ENCODE measurements around the gene TBCD.
"Not testable (repeated sequence)": the region's sequence is repeated elsewhere in the genome, so short reads cannot be mapped to it uniquely, and the experiment has no call there.

The TBCD gene

GRCh38 chr17:82734987-82735866, 16.6 kb upstream of the TBCD start, which contains the start of gene FN3K:
FN3K (plus strand) TSS chr17:82735615; CDS start chr17:82735637, 22 bp downstream.
- no peak within 1 kb of the TSS for H3K27ac ChIP-seq (ENCODE audit: low read depth, low read length)
- H2AFZ ChIP-seq (ENCODE audit: low read length, unreplicated experiment), result peak within 1 kb of the TSS; percentile 53
- H3K36me3 ChIP-seq (ENCODE audit: insufficient read depth, low read length), result peaks cover 17% of the 10 kb centered on the region
- H3K4me3 ChIP-seq (ENCODE audit: low read depth, low read length), result peak within 1 kb of the TSS; percentile 76
- H3K79me2 ChIP-seq (ENCODE audit: control insufficient read depth, insufficient read depth, low read length, unreplicated experiment), result no peaks in the 10 kb centered on the region
- H3K27me3 ChIP-seq (ENCODE audit: insufficient read depth, low read length), result no peaks in the 10 kb centered on the region
- no peaks in the 10 kb centered on the region for H3K4me1 ChIP-seq (ENCODE audit: control insufficient read depth, insufficient read depth, low read length, unreplicated experiment)

DNA sequence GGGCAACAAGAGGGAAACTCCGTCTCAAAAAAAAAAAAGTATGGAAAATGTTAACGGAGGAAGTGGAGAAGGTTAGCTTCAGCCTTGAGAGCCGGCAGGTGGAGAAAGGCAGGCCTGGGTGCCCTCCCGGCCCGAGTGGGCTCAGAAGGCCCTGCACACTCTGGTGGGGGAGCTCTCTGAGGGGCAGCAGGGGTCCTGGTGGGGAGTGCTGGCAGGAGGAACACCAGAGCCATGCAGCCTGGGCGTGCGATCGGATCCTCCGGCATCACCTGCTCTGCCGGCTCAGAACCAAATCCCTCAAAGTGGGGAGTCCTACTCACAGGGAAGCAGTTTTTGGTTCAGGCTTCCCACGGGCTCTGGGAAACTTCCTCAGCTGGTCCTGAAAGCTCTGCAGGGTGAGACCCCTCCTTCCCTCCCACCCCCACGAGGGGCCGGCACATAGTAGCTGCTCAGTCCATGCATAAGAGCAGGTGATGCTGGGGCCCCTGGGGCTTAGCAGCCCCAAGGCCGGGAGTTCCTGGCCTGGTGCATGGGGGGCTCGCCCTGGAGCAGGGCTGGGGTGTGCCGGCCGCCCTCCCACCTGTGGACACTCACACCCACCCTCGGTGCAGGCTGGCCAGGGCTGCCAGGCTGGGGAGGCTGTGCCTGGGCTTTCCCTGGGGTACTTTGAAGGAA, 15.2 kb upstream of the TBCD start:
- Histone ChIP-seq H3K4me3 (ENCODE audit: low read depth, low read length) (no peak overlapping the region; the same call in 1 of the 2 replicates), H3K79me2 (ENCODE audit: control insufficient read depth, insufficient read depth, low read length, unreplicated experiment) (no peaks in the 10 kb centered on the region), H3K27me3 (ENCODE audit: insufficient read depth, low read length) (no peaks in the 10 kb centered on the region), H3K36me3 (ENCODE audit: insufficient read depth, low read length) (peaks cover 25% of the 10 kb centered on the region), H3K4me1 (ENCODE audit: control insufficient read depth, insufficient read depth, low read length, unreplicated experiment) (no peaks in the 10 kb centered on the region), H2AFZ (ENCODE audit: low read length, unreplicated experiment) (no peak overlapping the region), H3K27ac (ENCODE audit: low read depth, low read length) (no peak overlapping the region)

DNA sequence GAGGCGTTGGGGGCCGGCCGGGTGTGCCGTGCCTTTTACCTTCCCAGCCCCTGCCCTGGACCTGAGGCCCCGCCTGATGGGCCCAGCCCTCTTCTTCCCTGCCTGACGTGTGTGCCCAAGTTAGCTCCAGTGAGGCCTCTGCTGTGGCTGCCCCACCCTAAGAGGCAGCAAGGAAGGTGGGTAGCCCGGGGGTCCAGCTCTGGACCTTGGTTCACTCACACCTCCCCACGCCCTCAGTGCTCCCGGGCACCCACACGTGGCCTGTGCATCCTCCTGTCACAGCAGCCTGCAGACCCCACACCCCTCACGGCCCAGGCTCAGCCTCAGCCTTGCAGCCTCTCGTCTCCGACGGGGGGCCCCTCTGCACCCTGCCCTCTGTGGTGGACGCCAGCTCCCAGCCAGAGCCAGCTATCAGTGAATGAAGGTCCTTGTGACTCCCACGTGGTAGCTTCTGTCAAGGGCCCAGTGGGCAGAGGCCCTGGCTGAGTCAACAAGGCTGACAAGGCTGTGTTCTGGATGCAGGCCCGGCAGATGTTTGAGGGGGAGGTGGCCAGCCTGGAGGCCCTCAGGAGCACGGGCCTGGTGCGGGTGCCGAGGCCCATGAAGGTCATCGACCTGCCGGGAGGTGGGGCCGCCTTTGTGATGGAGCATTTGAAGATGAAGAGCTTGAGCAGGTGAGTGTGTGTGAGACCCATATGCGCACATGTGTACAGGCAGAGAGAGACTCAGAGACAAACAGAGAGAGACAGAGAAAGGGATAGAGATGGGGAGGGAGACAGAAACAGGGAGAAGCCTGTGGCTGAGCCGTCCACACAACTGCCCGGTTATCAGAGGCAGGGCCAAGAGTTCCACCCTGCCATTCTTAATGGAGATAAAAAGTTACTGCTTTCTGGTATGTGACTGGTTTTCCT, 13.6 kb upstream of the TBCD start:
- H3K79me2 ChIP-seq (ENCODE audit: control insufficient read depth, insufficient read depth, low read length, unreplicated experiment), result no peaks in the 10 kb centered on the region
- no peak overlapping the region for H3K4me3 ChIP-seq (ENCODE audit: low read depth, low read length)
- H2AFZ ChIP-seq (ENCODE audit: low read length, unreplicated experiment), result no peak overlapping the region
- H3K27me3 ChIP-seq (ENCODE audit: insufficient read depth, low read length), result no peaks in the 10 kb centered on the region
- no peaks in the 10 kb centered on the region for H3K4me1 ChIP-seq (ENCODE audit: control insufficient read depth, insufficient read depth, low read length, unreplicated experiment)
- H3K36me3 ChIP-seq (ENCODE audit: insufficient read depth, low read length), result peaks cover 21% of the 10 kb centered on the region
- no peak overlapping the region for H3K27ac ChIP-seq (ENCODE audit: low read depth, low read length)

DNA sequence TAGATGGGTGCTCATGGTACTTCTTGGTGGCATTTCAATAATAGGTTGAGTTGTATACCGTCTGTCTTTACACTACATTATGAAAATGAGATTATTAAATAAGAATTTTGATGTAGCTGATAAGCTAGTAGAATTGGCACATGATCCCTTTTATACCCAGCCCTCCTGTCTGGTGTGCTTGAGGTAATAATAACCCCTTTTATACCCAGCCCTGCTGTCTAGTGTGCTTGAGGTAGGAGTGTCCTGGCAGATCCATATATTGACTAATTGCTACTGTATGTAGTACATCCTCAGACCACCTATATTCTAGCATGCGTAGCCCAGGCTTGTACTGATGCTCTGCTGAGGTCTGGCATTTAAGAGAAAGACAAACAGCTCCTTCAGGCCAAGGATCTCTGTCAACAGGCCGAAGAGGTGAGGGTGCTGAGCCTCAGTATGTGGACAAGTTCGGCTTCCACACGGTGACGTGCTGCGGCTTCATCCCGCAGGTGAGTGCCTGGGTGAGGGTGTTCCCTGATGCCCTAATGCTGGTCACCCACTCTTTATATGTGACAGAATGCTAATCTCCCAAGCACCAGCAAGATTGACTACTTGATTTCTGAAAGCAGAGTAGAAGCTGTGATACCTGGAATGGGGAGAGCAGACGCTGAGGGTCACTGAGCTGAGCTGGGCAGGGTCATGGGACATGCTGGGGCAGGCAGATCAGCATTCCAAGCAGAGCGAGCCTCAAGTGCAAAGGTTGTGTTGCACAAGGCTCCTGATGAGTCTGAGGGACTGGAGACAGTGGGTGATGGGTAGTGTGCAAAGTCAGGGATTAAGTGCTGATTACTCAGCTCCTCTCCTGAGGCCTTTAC, 10.7 kb upstream of the TBCD start:
- Histone ChIP-seq H3K4me3 (ENCODE audit: low read depth, low read length) (no peak overlapping the region), H3K27me3 (ENCODE audit: insufficient read depth, low read length) (no peaks in the 10 kb centered on the region), H3K27ac (ENCODE audit: low read depth, low read length) (no peak overlapping the region), H2AFZ (ENCODE audit: low read length, unreplicated experiment) (no peak overlapping the region), H3K79me2 (ENCODE audit: control insufficient read depth, insufficient read depth, low read length, unreplicated experiment) (no peaks in the 10 kb centered on the region), H3K36me3 (ENCODE audit: insufficient read depth, low read length) (peaks cover 13% of the 10 kb centered on the region; the same call in 1 of the 2 replicates), H3K4me1 (ENCODE audit: control insufficient read depth, insufficient read depth, low read length, unreplicated experiment) (no peaks in the 10 kb centered on the region)

- Histone ChIP-seq H3K27me3 (ENCODE audit: insufficient read depth, low read length) (no peaks in the 10 kb centered on the region), H3K4me1 (ENCODE audit: control insufficient read depth, insufficient read depth, low read length, unreplicated experiment) (no peaks in the 10 kb centered on the region), H3K27ac (ENCODE audit: low read depth, low read length) (no peak overlapping the region), H3K4me3 (ENCODE audit: low read depth, low read length) (no peak overlapping the region), H2AFZ (ENCODE audit: low read length, unreplicated experiment) (no peak overlapping the region), H3K79me2 (ENCODE audit: control insufficient read depth, insufficient read depth, low read length, unreplicated experiment) (no peaks in the 10 kb centered on the region), H3K36me3 (ENCODE audit: insufficient read depth, low read length) (peaks cover 13% of the 10 kb centered on the region; the same call in 1 of the 2 replicates)
Observed at GRCh38 chr17:82743344-82744219, 8.3 kb upstream of the TBCD start.

DNA sequence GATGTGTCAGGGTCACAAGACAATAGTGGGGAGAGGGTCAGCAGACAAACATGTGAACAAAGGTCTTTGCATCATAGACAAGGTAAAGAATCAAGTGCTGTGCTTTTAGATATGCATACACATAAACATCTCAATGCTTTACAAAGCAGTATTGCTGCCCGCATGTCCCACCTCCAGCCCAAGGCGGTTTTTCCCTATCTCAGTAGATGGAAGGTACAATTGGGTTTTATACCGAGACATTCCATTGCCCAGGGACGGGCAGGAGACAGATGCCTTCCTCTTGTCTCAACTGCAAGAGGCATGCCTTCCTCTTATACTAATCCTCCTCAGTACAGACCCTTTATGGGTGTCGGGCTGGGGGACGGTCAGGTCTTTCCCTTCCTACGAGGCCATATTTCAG, 7.1 kb upstream of the TBCD start:
- H3K4me3 ChIP-seq (ENCODE audit: low read depth, low read length); H3K4me1 ChIP-seq (ENCODE audit: control insufficient read depth, insufficient read depth, low read length, unreplicated experiment); H2AFZ ChIP-seq (ENCODE audit: low read length, unreplicated experiment); H3K27me3 ChIP-seq (ENCODE audit: insufficient read depth, low read length); H3K27ac ChIP-seq (ENCODE audit: low read depth, low read length); H3K79me2 ChIP-seq (ENCODE audit: control insufficient read depth, insufficient read depth, low read length, unreplicated experiment): not testable (repeated sequence)
- H3K36me3 ChIP-seq (ENCODE audit: insufficient read depth, low read length), result peaks cover 13% of the 10 kb centered on the region; the same call in 1 of the 2 replicates

DNA sequence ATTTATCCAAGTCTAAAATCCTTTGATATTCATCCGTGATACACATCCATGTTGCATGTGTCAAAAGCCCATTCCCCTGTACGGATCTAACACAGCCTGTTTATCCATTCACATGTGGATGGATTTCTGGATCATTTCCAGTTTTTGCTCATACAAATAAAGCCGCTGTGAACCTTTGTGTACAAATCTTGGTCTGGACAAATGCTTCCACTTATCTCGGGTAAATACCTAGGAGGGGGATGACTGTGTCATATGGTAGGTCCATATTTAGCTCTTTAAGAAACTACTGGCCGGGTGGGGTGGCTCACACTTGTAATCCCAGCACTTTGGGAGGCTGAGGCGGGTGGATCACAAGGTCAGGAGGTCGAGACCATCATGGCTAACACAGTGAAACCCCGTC, 6.3 kb upstream of the TBCD start:
- Histone ChIP-seq H3K27ac (ENCODE audit: low read depth, low read length) (no peak overlapping the region), H3K27me3 (ENCODE audit: insufficient read depth, low read length) (no peaks in the 10 kb centered on the region), H3K4me1 (ENCODE audit: control insufficient read depth, insufficient read depth, low read length, unreplicated experiment) (no peaks in the 10 kb centered on the region), H2AFZ (ENCODE audit: low read length, unreplicated experiment) (no peak overlapping the region), H3K4me3 (ENCODE audit: low read depth, low read length) (no peak overlapping the region), H3K79me2 (ENCODE audit: control insufficient read depth, insufficient read depth, low read length, unreplicated experiment) (no peaks in the 10 kb centered on the region), H3K36me3 (ENCODE audit: insufficient read depth, low read length) (peaks cover 10% of the 10 kb centered on the region; the same call in 1 of the 2 replicates)

- peaks cover 12% of the 10 kb centered on the region for H3K79me2 ChIP-seq (ENCODE audit: control insufficient read depth, insufficient read depth, low read length, unreplicated experiment)
- H3K36me3 ChIP-seq (ENCODE audit: insufficient read depth, low read length), result no peaks in the 10 kb centered on the region
Observed at GRCh38 chr17:82748756-82749155, 3.1 kb upstream of the TBCD start.

DNA sequence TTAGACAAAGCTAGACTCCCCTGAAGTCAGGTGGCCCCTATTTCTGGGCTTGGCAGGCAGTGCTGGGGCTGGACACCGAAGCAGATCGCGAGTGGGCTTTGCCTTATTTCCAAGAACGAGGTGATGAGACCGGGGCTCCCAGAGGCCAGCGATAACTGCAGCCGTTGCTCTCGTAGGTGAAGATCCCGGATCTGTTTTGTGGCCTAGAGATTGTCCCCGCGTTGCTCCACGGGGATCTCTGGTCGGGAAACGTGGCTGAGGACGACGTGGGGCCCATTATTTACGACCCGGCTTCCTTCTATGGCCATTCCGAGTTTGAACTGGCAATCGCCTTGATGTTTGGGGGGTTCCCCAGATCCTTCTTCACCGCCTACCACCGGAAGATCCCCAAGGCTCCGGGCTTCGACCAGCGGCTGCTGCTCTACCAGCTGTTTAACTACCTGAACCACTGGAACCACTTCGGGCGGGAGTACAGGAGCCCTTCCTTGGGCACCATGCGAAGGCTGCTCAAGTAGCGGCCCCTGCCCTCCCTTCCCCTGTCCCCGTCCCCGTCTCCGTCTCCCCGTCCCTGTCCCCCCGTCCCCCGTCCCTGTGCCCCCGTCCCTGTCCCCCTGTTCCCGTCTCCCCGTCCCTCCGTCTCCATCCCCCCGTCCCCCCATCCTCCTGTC, 1.5 kb upstream of the TBCD start:
- Histone ChIP-seq H2AFZ (ENCODE audit: low read length, unreplicated experiment) (no peak overlapping the region), H3K27ac (ENCODE audit: low read depth, low read length) (no peak overlapping the region), H3K36me3 (ENCODE audit: insufficient read depth, low read length) (no peaks in the 10 kb centered on the region), H3K4me3 (ENCODE audit: low read depth, low read length) (no peak overlapping the region), H3K79me2 (ENCODE audit: control insufficient read depth, insufficient read depth, low read length, unreplicated experiment) (peaks cover 26% of the 10 kb centered on the region), H3K4me1 (ENCODE audit: control insufficient read depth, insufficient read depth, low read length, unreplicated experiment) (no peaks in the 10 kb centered on the region), H3K27me3 (ENCODE audit: insufficient read depth, low read length) (no peaks in the 10 kb centered on the region)

More at GRCh38 chr17:82748756-82749155, 3.1 kb upstream of the TBCD start:
- Histone ChIP-seq H3K4me3 (ENCODE audit: low read depth, low read length) (no peak overlapping the region), H2AFZ (ENCODE audit: low read length, unreplicated experiment) (no peak overlapping the region), H3K27me3 (ENCODE audit: insufficient read depth, low read length) (no peaks in the 10 kb centered on the region), H3K4me1 (ENCODE audit: control insufficient read depth, insufficient read depth, low read length, unreplicated experiment) (no peaks in the 10 kb centered on the region), H3K27ac (ENCODE audit: low read depth, low read length) (no peak overlapping the region)

All from ACC112 (cell line).